SK-N-SH treated with all-trans-retinoic acid at 6 μM for 48 hours (cell line): ENCODE data around the gene CKLF.

Experiments used
- ATAC-seq: fragments of 200-7000 bp; cut with Tn5 transposase; 3 replicates; pipeline ENCODE4 v1.9.1; 2020; ENCODE audit warnings: mild to moderate bottlenecking, moderate library complexity
- ARNTL ChIP-seq: fragments of 450-650 bp; formaldehyde crosslinking; IDR thresholded peaks from 2 replicates; pipeline ENCODE4 v1.5.0; 2020; ENCODE audit warnings: low read depth, mild to moderate bottlenecking, moderate library complexity, borderline replicate concordance
- BACH2 ChIP-seq: fragments of 250-450 bp; sonication (Bioruptor Pico); IDR thresholded peaks from 2 replicates; pipeline ENCODE4 v1.9.0; 2021; ENCODE audit warnings: mild to moderate bottlenecking, borderline replicate concordance
- CSDC2 ChIP-seq: fragments of 250-450 bp; sonication (Bioruptor Pico); IDR thresholded peaks from 2 replicates; pipeline ENCODE4 v1.5.0; 2020; ENCODE audit warnings: mild to moderate bottlenecking, moderate library complexity
- ESRRG ChIP-seq: fragments of 250-450 bp; sonication (Bioruptor Pico); IDR thresholded peaks from 2 replicates; pipeline ENCODE4 v1.6.1; 2021; ENCODE audit warnings: mild to moderate bottlenecking
- GLIS3 ChIP-seq: fragments of 250-450 bp; sonication (Bioruptor Pico); IDR thresholded peaks from 2 replicates; pipeline ENCODE4 v1.5.0; 2020; ENCODE audit warnings: mild to moderate bottlenecking, moderate library complexity
- ISL1 ChIP-seq: fragments of 250-450 bp; sonication (Bioruptor Pico); IDR thresholded peaks from 2 replicates; pipeline ENCODE4 v2.1.2; 2022; ENCODE audit warnings: mild to moderate bottlenecking, moderate library complexity
- OSR1 ChIP-seq: fragments of 250-450 bp; sonication (Bioruptor Pico); IDR thresholded peaks from 2 replicates; pipeline ENCODE4 v1.8.0; 2022; ENCODE audit warnings: moderate library complexity, mild to moderate bottlenecking, inconsistent platforms
- PPARA ChIP-seq: fragments of 250-450 bp; sonication (Bioruptor Pico); IDR thresholded peaks from 2 replicates; pipeline ENCODE4 v1.5.0; 2020; ENCODE audit warnings: mild to moderate bottlenecking, borderline replicate concordance
- RARB ChIP-seq: fragments of 250-450 bp; sonication (Bioruptor Pico); IDR thresholded peaks from 2 replicates; pipeline ENCODE4 v1.8.0; 2021; ENCODE audit warnings: mild to moderate bottlenecking, moderate library complexity
- SNAI2 ChIP-seq: fragments of 250-450 bp; sonication (Bioruptor Pico); IDR thresholded peaks from 2 replicates; pipeline ENCODE4 v1.5.0; 2020; ENCODE audit warnings: mild to moderate bottlenecking, moderate library complexity
- TCF4 ChIP-seq: fragments of 250-450 bp; sonication (Bioruptor Pico); IDR thresholded peaks from 2 replicates; pipeline ENCODE4 v1.8.0; 2021; ENCODE audit warnings: mild to moderate bottlenecking, moderate library complexity, borderline replicate concordance
- TOX ChIP-seq: fragments of 250-450 bp; sonication (Bioruptor Pico); IDR thresholded peaks from 2 replicates; pipeline ENCODE4 v1.8.0; 2021; ENCODE audit warnings: mild to moderate bottlenecking, moderate library complexity, borderline replicate concordance
- ZC3H10 ChIP-seq: fragments of 250-450 bp; sonication (Bioruptor Pico); IDR thresholded peaks from 2 replicates; pipeline ENCODE4 v1.5.1; 2021; ENCODE audit warnings: mild to moderate bottlenecking, moderate library complexity
- ZFP3 ChIP-seq: fragments of 250-450 bp; sonication (Bioruptor Pico); IDR thresholded peaks from 2 replicates; pipeline ENCODE4 v1.5.0; 2020; ENCODE audit warnings: mild to moderate bottlenecking, moderate library complexity
- ZFP30 ChIP-seq: fragments of 450-650 bp; formaldehyde crosslinking; IDR thresholded peaks from 2 replicates; pipeline ENCODE4 v1.5.0; 2022; ENCODE audit warnings: mild to moderate bottlenecking, moderate library complexity
- ZNF70 ChIP-seq: fragments of 450-650 bp; formaldehyde crosslinking; IDR thresholded peaks from 2 replicates; pipeline ENCODE4 v1.5.0; 2020; ENCODE audit warnings: mild to moderate bottlenecking, moderate library complexity
- ZNF8 ChIP-seq: fragments of 450-650 bp; formaldehyde crosslinking; IDR thresholded peaks from 2 replicates; pipeline ENCODE4 v1.5.0; 2020; ENCODE audit warnings: mild to moderate bottlenecking, moderate library complexity
- TF ChIP-seq, protein P1 (sequence below): fragments of 250-450 bp; sonication (Bioruptor Pico); IDR thresholded peaks from 2 replicates; pipeline ENCODE4 v1.8.0; 2021; ENCODE audit warnings: low read depth, mild to moderate bottlenecking, moderate library complexity, borderline replicate concordance
- TF ChIP-seq, protein P2 (sequence below): fragments of 250-450 bp; sonication (Bioruptor Pico); IDR thresholded peaks from 2 replicates; pipeline ENCODE4 v1.5.1; 2020; ENCODE audit warnings: low read depth, mild to moderate bottlenecking, moderate library complexity
- TF ChIP-seq, protein P3 (sequence below): fragments of 250-450 bp; sonication (Bioruptor Pico); IDR thresholded peaks from 2 replicates; pipeline ENCODE4 v1.5.1; 2021; ENCODE audit warnings: mild to moderate bottlenecking, moderate library complexity
- TF ChIP-seq, protein P4 (sequence below): fragments of 250-450 bp; sonication (Bioruptor Pico); IDR thresholded peaks from 2 replicates; pipeline ENCODE4 v1.5.0; 2020; ENCODE audit warnings: mild to moderate bottlenecking, moderate library complexity

Gene CKLF

DNA sequence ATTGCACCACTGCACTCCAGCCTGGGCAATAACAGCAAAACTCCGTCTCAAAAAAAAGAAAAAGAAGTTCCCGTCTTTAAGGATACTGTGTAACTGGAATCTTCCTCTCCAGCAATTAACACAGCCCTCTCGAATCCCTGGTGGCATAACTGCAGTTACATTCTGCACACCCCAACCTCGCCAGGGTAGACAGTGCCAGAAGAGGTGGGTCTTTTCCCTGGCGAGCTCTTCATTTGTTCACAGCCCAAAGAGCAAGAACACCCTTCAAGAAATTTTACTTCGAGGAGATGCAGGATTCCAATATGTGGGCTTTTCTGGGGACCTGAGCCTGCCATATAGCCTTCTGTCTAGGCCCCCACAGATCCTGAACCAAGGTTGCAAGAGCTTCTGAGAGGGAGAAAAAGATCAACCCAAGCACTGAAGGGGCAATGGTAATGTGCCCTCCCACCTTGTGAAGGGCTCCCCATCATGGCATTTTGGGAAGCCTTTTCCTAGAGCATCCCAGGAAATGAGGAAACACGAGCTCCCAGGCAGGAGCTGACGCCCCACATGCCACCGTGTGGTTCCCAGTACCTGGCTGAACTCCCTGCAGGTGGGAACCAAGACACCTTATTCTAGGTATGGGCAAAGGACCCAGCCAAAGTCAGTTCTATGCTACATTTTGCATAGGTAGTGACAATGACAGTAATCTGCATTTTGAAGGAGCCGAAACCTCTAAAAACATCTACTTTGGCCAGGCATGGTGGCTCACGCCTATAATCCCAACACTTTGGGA lies 29.4 kb upstream of the CKLF start:
- TF ChIP-seq TCF4 (no peak), ZFP30 (CRISPR knock-in tag) (no peak), BACH2 (CRISPR knock-in tag) (no peak), GLIS3 (CRISPR knock-in tag) (no peak), ZFP3 (CRISPR knock-in tag) (no peak), OSR1 (CRISPR knock-in tag) (no peak), ZNF70 (no peak), SNAI2 (CRISPR knock-in tag) (no peak), ISL1 (CRISPR knock-in tag) (no peak), CSDC2 (CRISPR knock-in tag) (no peak)
- TF ChIP-seq, protein P1, sequence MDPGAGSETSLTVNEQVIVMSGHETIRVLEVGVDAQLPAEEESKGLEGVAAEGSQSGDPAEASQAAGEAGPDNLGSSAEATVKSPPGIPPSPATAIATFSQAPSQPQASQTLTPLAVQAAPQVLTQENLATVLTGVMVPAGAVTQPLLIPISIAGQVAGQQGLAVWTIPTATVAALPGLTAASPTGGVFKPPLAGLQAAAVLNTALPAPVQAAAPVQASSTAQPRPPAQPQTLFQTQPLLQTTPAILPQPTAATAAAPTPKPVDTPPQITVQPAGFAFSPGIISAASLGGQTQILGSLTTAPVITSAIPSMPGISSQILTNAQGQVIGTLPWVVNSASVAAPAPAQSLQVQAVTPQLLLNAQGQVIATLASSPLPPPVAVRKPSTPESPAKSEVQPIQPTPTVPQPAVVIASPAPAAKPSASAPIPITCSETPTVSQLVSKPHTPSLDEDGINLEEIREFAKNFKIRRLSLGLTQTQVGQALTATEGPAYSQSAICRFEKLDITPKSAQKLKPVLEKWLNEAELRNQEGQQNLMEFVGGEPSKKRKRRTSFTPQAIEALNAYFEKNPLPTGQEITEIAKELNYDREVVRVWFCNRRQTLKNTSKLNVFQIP (CRISPR knock-in tag) = no peak
- TF ChIP-seq, protein P2, sequence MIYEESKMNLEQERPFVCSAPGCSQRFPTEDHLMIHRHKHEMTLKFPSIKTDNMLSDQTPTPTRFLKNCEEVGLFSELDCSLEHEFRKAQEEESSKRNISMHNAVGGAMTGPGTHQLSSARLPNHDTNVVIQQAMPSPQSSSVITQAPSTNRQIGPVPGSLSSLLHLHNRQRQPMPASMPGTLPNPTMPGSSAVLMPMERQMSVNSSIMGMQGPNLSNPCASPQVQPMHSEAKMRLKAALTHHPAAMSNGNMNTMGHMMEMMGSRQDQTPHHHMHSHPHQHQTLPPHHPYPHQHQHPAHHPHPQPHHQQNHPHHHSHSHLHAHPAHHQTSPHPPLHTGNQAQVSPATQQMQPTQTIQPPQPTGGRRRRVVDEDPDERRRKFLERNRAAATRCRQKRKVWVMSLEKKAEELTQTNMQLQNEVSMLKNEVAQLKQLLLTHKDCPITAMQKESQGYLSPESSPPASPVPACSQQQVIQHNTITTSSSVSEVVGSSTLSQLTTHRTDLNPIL (CRISPR knock-in tag) = no peak
- TF ChIP-seq, protein P3, sequence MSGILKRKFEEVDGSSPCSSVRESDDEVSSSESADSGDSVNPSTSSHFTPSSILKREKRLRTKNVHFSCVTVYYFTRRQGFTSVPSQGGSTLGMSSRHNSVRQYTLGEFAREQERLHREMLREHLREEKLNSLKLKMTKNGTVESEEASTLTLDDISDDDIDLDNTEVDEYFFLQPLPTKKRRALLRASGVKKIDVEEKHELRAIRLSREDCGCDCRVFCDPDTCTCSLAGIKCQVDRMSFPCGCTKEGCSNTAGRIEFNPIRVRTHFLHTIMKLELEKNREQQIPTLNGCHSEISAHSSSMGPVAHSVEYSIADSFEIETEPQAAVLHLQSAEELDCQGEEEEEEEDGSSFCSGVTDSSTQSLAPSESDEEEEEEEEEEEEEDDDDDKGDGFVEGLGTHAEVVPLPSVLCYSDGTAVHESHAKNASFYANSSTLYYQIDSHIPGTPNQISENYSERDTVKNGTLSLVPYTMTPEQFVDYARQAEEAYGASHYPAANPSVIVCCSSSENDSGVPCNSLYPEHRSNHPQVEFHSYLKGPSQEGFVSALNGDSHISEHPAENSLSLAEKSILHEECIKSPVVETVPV (CRISPR knock-in tag) = no peak
- ATAC-seq = no peak

DNA sequence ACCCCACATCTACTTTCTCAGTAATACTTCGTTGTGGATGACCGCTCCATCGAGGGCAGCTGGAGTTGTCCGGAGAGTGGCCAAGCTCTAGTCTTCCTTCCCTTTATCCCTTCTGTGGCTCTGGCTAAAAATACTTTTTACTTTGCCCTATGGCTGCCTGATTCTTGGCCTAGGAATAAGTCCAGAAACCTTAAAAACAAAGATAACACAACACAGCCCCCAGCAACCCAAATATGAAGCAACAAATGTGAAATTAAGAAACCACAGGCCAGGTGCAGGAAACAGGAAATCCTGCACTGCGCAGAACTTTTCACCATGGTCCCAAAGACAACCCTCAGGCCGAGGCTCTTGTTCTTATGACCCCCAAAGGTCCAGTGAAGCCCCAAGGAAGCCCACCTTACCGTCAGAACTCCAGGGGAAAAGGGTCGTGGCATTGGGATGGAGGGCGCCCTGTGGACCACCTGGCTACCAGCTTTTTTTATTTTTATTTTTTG lies 28.5 kb upstream of the CKLF start:
- no peak for ATAC-seq
- TF ChIP-seq ESRRG (CRISPR knock-in tag) (no peak), ZNF70 (no peak)

DNA sequence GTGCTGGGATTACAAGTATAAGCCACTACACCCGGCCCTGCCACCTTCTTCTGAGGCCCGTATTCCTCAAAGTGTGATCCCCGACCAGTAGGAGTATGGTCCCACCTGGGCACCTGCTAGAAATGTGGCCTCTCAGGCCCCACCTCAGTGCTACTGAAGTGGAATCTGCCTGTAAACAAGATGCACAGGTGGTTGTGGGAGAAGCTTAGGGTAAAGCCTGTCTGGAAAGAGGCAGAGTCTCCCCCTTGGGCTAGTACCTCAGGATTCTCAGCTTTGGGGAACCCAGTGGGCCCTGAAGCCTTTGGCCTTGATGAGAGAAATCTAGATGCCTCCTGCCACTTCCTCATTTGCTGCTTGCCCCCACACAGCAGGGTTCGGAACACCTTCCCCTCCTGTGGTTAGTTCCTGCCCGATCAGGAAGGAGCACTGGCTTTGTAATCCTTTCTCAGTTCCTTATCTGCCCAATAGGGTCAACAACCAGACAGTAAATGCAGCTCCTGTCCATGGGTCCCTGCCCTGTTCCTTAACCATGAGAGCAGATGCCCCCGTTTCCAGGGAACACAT lies 27.7 kb upstream of the CKLF start:
- no peak for ATAC-seq

DNA sequence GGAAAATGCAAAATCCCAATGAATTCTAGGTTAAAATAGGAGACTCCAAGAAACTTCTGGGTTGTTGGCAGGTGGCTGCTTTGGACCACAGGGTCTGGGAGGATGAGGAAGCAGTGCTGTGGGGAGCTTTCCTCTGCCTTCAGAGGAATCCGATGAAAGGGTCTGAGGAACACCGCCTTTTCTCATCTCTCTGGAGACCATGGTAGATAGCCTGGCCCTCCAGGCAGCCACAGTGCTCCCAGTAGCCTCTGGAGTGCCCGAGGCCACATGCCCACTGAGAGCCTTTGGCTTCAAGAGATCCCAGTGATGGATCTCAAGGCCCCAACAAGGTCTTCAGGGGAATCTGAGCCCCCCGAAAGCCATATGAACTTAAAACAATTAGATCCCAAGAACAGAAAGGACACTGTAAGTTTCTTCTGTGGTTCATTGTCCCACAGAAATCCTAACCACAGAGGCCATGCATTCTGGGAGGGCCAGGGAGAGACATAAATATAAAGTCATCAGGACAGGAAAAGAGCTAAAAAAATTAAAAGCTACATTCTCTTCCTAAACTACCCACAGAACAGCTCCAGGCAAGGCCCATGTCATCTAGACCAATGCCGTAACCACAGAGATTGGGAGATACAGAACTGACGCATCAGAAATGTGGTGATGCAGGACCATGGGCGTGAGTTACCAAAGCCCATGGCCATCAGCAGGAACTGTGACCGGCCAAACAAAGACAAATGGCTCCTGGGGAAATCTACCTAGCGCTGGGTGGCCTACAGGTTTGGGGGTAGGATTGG lies 26.8 kb upstream of the CKLF start:
- TF ChIP-seq, protein P1 (CRISPR knock-in tag) = no peak
- no peak for TF ChIP-seq OSR1 (CRISPR knock-in tag)
- no peak for TF ChIP-seq ARNTL (CRISPR knock-in tag)
- TF ChIP-seq RARB = no peak
- TF ChIP-seq ESRRG (CRISPR knock-in tag) = no peak
- TF ChIP-seq ZNF70 = no peak
- no peak for TF ChIP-seq ZNF8 (CRISPR knock-in tag)
- no peak for TF ChIP-seq GLIS3 (CRISPR knock-in tag)
- no peak for TF ChIP-seq ZFP3 (CRISPR knock-in tag)
- no peak for TF ChIP-seq BACH2 (CRISPR knock-in tag)
- TF ChIP-seq, protein P4, sequence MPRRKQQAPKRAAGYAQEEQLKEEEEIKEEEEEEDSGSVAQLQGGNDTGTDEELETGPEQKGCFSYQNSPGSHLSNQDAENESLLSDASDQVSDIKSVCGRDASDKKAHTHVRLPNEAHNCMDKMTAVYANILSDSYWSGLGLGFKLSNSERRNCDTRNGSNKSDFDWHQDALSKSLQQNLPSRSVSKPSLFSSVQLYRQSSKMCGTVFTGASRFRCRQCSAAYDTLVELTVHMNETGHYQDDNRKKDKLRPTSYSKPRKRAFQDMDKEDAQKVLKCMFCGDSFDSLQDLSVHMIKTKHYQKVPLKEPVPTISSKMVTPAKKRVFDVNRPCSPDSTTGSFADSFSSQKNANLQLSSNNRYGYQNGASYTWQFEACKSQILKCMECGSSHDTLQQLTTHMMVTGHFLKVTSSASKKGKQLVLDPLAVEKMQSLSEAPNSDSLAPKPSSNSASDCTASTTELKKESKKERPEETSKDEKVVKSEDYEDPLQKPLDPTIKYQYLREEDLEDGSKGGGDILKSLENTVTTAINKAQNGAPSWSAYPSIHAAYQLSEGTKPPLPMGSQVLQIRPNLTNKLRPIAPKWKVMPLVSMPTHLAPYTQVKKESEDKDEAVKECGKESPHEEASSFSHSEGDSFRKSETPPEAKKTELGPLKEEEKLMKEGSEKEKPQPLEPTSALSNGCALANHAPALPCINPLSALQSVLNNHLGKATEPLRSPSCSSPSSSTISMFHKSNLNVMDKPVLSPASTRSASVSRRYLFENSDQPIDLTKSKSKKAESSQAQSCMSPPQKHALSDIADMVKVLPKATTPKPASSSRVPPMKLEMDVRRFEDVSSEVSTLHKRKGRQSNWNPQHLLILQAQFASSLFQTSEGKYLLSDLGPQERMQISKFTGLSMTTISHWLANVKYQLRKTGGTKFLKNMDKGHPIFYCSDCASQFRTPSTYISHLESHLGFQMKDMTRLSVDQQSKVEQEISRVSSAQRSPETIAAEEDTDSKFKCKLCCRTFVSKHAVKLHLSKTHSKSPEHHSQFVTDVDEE = no peak
- TF ChIP-seq, protein P3 (CRISPR knock-in tag) = no peak
- no peak for TF ChIP-seq ISL1 (CRISPR knock-in tag)
- TF ChIP-seq PPARA (CRISPR knock-in tag) = no peak
- TF ChIP-seq CSDC2 (CRISPR knock-in tag) = no peak
- TF ChIP-seq SNAI2 (CRISPR knock-in tag) = no peak
- TF ChIP-seq TOX (CRISPR knock-in tag) = no peak
- TF ChIP-seq ZC3H10 = no peak
- TF ChIP-seq ZFP30 (CRISPR knock-in tag) = no peak
- ATAC-seq = no peak

More for the DNA sequence above, 27.7 kb upstream of the CKLF start:
- no peak for TF ChIP-seq TCF4
- TF ChIP-seq, all 23 proteins: peak for 0
